Kidney tubule cell (primary cell): ENCODE measurements around the gene PRR5L.
A peak's percentile ranks its signal among the peaks of the same experiment; 100 is the strongest.

Source experiments
- DNase-seq: peaks from one replicate; pipeline ENCODE4 v3.0.0-alpha.2; 2018; ENCODE audit warnings: low spot score

Gene PRR5L

GRCh38 chr11:36402568-36403170, 106.6 kb downstream of the PRR5L start:
- no peak for DNase-seq

GRCh38 chr11:36403661-36404060, 107.6 kb downstream of the PRR5L start:
- DNase-seq, result peak; percentile 41

- DNase-seq, result no peak
These were observed 108.7 kb downstream of the PRR5L start for GRCh38 chr11:36404831-36405230.

- DNase-seq, result no peak
These were observed 109.7 kb downstream of the PRR5L start for GRCh38 chr11:36405585-36406367.

- DNase-seq, result no peak
These were observed 111.3 kb downstream of the PRR5L start for GRCh38 chr11:36407356-36407755.

GRCh38 chr11:36408498-36409136, 112.5 kb downstream of the PRR5L start:
- no peak for DNase-seq

GRCh38 chr11:36409152-36409816, 113.2 kb downstream of the PRR5L start:
- DNase-seq, result no peak

- DNase-seq, result no peak
These were observed 115.1 kb downstream of the PRR5L start for GRCh38 chr11:36411202-36411640.

- DNase-seq, result no peak
These were observed 116.8 kb downstream of the PRR5L start for GRCh38 chr11:36412781-36413383.

- no peak for DNase-seq
These were observed 121.1 kb downstream of the PRR5L start for GRCh38 chr11:36417154-36417553.

GRCh38 chr11:36419791-36420424, 123.8 kb downstream of the PRR5L start:
- DNase-seq, result no peak

GRCh38 chr11:36421546-36422155, 125.6 kb downstream of the PRR5L start:
- no peak for DNase-seq

- DNase-seq, result no peak
These were observed 129.5 kb downstream of the PRR5L start for GRCh38 chr11:36425561-36426081.

- no peak for DNase-seq
These were observed 130.2 kb downstream of the PRR5L start for GRCh38 chr11:36426226-36426848.

GRCh38 chr11:36427079-36427478, 131.0 kb downstream of the PRR5L start:
- no peak for DNase-seq

GRCh38 chr11:36427876-36428275, 131.8 kb downstream of the PRR5L start:
- DNase-seq, result no peak

GRCh38 chr11:36431429-36432092, 135.5 kb downstream of the PRR5L start:
- peak; percentile 95 for DNase-seq

- DNase-seq, result no peak
These were observed 136.0 kb downstream of the PRR5L start for GRCh38 chr11:36432093-36432469.

GRCh38 chr11:36432738-36433137, 136.7 kb downstream of the PRR5L start:
- peak; percentile 37 for DNase-seq

GRCh38 chr11:36436064-36436463, 140.0 kb downstream of the PRR5L start:
- DNase-seq, result no peak
